Karpas-422 (cell line): ENCODE results near the gene TRMT61A. TPM values are rescaled to one million over a fixed set of nuclear protein-coding genes. Genes with fewer than 3 reads are reported as not detected.

ENCODE experiments used
- DNase-seq: peaks from one replicate; pipeline ENCODE4 v3.0.0-alpha.2; 2015
- H2AFZ ChIP-seq: fragments of 200-600 bp; sonication (generic); 2 replicates; pipeline ENCODE4 v1.6.1; 2014; ENCODE audit warnings: antibody characterized with exemption, low read length, mixed read lengths
- H3K27ac ChIP-seq: fragments of 200-600 bp; sonication (generic); 2 replicates; pipeline ENCODE4 v1.5.1; 2014; ENCODE audit warnings: mild to moderate bottlenecking, low read length, moderate library complexity
- H3K27me3 ChIP-seq: fragments of 200-600 bp; sonication (generic); 2 replicates; pipeline ENCODE4 v1.6.1; 2014; ENCODE audit warnings: low read length, mixed read lengths
- H3K36me3 ChIP-seq: fragments of 200-600 bp; sonication (generic); 2 replicates; pipeline ENCODE4 v1.6.1; 2014; ENCODE audit warnings: low read length, mixed read lengths; ENCODE audit not compliant: insufficient read depth
- H3K4me1 ChIP-seq: fragments of 200-600 bp; sonication (generic); 2 replicates; pipeline ENCODE4 v1.6.1; 2014; ENCODE audit warnings: mild to moderate bottlenecking, low read length, mixed read lengths
- H3K4me2 ChIP-seq: fragments of 200-600 bp; sonication (generic); 2 replicates; pipeline ENCODE4 v1.6.1; 2014; ENCODE audit warnings: low read length, low read depth, mild to moderate bottlenecking; ENCODE audit not compliant: poor library complexity, severe bottlenecking
- H3K4me3 ChIP-seq: fragments of 200-600 bp; sonication (generic); 2 replicates; pipeline ENCODE4 v1.5.1; 2014; ENCODE audit warnings: mild to moderate bottlenecking, antibody characterized with exemption, low read length, mixed read lengths
- H3K79me2 ChIP-seq: fragments of 200-600 bp; sonication (generic); 2 replicates; pipeline ENCODE4 v1.6.1; 2014; ENCODE audit warnings: mild to moderate bottlenecking, low read length, mixed read lengths
- H3K9ac ChIP-seq: fragments of 200-600 bp; sonication (generic); 2 replicates; pipeline ENCODE4 v1.6.0; 2014; ENCODE audit warnings: low read length
- H3K9me2 ChIP-seq: fragments of 200-600 bp; sonication (generic), shearing (Covaris generic); replicated peaks from 2 replicates; pipeline ENCODE4 v1.6.0; 2014; ENCODE audit warnings: mild to moderate bottlenecking, low read length, moderate library complexity; ENCODE audit not compliant: insufficient read depth
- H3K9me3 ChIP-seq: fragments of 300-700, 200-600 bp; sonication (generic); 2 replicates; pipeline ENCODE4 v1.6.1; 2014; ENCODE audit warnings: low read length, mixed read lengths
- H4K20me1 ChIP-seq: fragments of 200-600 bp; sonication (generic); 2 replicates; pipeline ENCODE4 v1.6.1; 2014; ENCODE audit warnings: mild to moderate bottlenecking, antibody characterized with exemption, low read length, low read depth; ENCODE audit not compliant: insufficient read depth
- total RNA-seq: library from RNA; depleted of rRNA; stranded (reverse); fragments of >200 nt; shearing (Covaris generic); gene quantifications from 2 replicates; pipeline ENCODE4 v1.2.3, GENCODE V29; 2014; ENCODE audit warnings: low replicate concordance

Gene TRMT61A
- total RNA-seq, 1 experiment from 2014 or later = 8.0 TPM

- Histone ChIP-seq H3K9me3 (no peaks in the 10 kb centered on the region), H3K79me2 (peaks cover 77% of the 10 kb centered on the region), H3K9me2 (no peaks in the 10 kb centered on the region), H3K36me3 (peaks cover 7% of the 10 kb centered on the region; the same call in 1 of the 2 replicates), H4K20me1 (0 out of 2 replicates have a peak, but pooled peaks cover 8% of the 10 kb centered on the region), H3K27me3 (no peaks in the 10 kb centered on the region), H3K4me3 (no peak overlapping the region), H3K9ac (no peak overlapping the region), H2AFZ (no peak overlapping the region), H3K4me2 (no peak overlapping the region), H3K4me1 (peaks cover 19% of the 10 kb centered on the region), H3K27ac (no peak overlapping the region)
- no peak for DNase-seq
Observed at GRCh38 chr14:103568952-103569351, 40.0 kb downstream of the TRMT61A start.

- Histone ChIP-seq H3K27ac (no peak overlapping the region), H2AFZ (no peak overlapping the region), H3K4me2 (no peak overlapping the region), H3K9me2 (no peaks in the 10 kb centered on the region), H3K4me3 (no peak overlapping the region), H3K27me3 (no peaks in the 10 kb centered on the region), H3K79me2 (peaks cover 76% of the 10 kb centered on the region), H3K4me1 (peaks cover 14% of the 10 kb centered on the region), H3K9me3 (no peaks in the 10 kb centered on the region), H4K20me1 (0 out of 2 replicates have a peak, but pooled peaks cover 8% of the 10 kb centered on the region), H3K9ac (no peak overlapping the region), H3K36me3 (peaks cover 10% of the 10 kb centered on the region; the same call in 1 of the 2 replicates)
- no peak for DNase-seq
Observed at GRCh38 chr14:103569408-103569807, 40.4 kb downstream of the TRMT61A start.

- Histone ChIP-seq H3K9ac (no peak overlapping the region), H3K36me3 (peaks cover 16% of the 10 kb centered on the region), H3K4me2 (no peak overlapping the region), H4K20me1 (0 out of 2 replicates have a peak, but pooled peaks cover 5% of the 10 kb centered on the region), H3K27me3 (no peaks in the 10 kb centered on the region), H2AFZ (no peak overlapping the region), H3K9me3 (no peaks in the 10 kb centered on the region), H3K27ac (no peak overlapping the region), H3K9me2 (no peaks in the 10 kb centered on the region), H3K4me1 (peaks cover 4% of the 10 kb centered on the region; the same call in 1 of the 2 replicates), H3K79me2 (peaks cover 44% of the 10 kb centered on the region), H3K4me3 (no peak overlapping the region)
- no peak for DNase-seq
Observed at GRCh38 chr14:103574104-103574503, 45.1 kb downstream of the TRMT61A start.

- Histone ChIP-seq H3K79me2 (peaks cover 37% of the 10 kb centered on the region), H4K20me1 (no peaks in the 10 kb centered on the region), H3K36me3 (peaks cover 16% of the 10 kb centered on the region), H3K4me3 (no peak overlapping the region), H3K9me3 (no peaks in the 10 kb centered on the region), H3K4me2 (no peak overlapping the region), H3K27ac (no peak overlapping the region), H3K4me1 (peaks cover 4% of the 10 kb centered on the region; the same call in 1 of the 2 replicates), H3K27me3 (no peaks in the 10 kb centered on the region), H2AFZ (no peak overlapping the region), H3K9ac (no peak overlapping the region), H3K9me2 (no peaks in the 10 kb centered on the region)
- DNase-seq = no peak
Observed at GRCh38 chr14:103574707-103575285, 45.8 kb downstream of the TRMT61A start.

- H3K27me3 ChIP-seq = no peaks in the 10 kb centered on the region
- no peak overlapping the region for H3K4me3 ChIP-seq
- H3K4me2 ChIP-seq = no peak overlapping the region
- H3K4me1 ChIP-seq = no peaks in the 10 kb centered on the region
- H3K27ac ChIP-seq = no peak overlapping the region
- no peak overlapping the region for H3K9ac ChIP-seq
- no peak overlapping the region for H2AFZ ChIP-seq
- DNase-seq = no peak
- no peaks in the 10 kb centered on the region for H3K9me2 ChIP-seq
- no peaks in the 10 kb centered on the region for H4K20me1 ChIP-seq
- peaks cover 20% of the 10 kb centered on the region for H3K36me3 ChIP-seq
- no peaks in the 10 kb centered on the region for H3K9me3 ChIP-seq
- peaks cover 24% of the 10 kb centered on the region for H3K79me2 ChIP-seq
Observed at GRCh38 chr14:103576371-103577024, 47.5 kb downstream of the TRMT61A start.

GRCh38 chr14:103578401-103579075, 49.5 kb downstream of the TRMT61A start:
- peaks cover 15% of the 10 kb centered on the region; the same call in 1 of the 2 replicates for H3K79me2 ChIP-seq
- no peak overlapping the region for H3K9ac ChIP-seq
- no peaks in the 10 kb centered on the region for H3K9me2 ChIP-seq
- H3K4me2 ChIP-seq = no peak overlapping the region
- H3K27ac ChIP-seq = no peak overlapping the region
- H3K9me3 ChIP-seq = no peaks in the 10 kb centered on the region
- peaks cover 19% of the 10 kb centered on the region; the same call in 1 of the 2 replicates for H3K36me3 ChIP-seq
- H3K27me3 ChIP-seq = no peaks in the 10 kb centered on the region
- no peak overlapping the region for H3K4me3 ChIP-seq
- H2AFZ ChIP-seq = no peak overlapping the region
- no peaks in the 10 kb centered on the region for H4K20me1 ChIP-seq
- no peaks in the 10 kb centered on the region for H3K4me1 ChIP-seq
- no peak for DNase-seq

- H3K9me3 ChIP-seq = no peaks in the 10 kb centered on the region
- DNase-seq = no peak
- no peak overlapping the region for H3K4me2 ChIP-seq
- 0 out of 2 replicates have a peak, but pooled peaks cover 6% of the 10 kb centered on the region for H3K79me2 ChIP-seq
- H2AFZ ChIP-seq = no peak overlapping the region
- H3K9me2 ChIP-seq = no peaks in the 10 kb centered on the region
- no peaks in the 10 kb centered on the region for H4K20me1 ChIP-seq
- 0 out of 2 replicates have a peak, but pooled peaks cover 7% of the 10 kb centered on the region for H3K36me3 ChIP-seq
- H3K9ac ChIP-seq = no peak overlapping the region
- H3K27ac ChIP-seq = no peak overlapping the region
- no peaks in the 10 kb centered on the region for H3K27me3 ChIP-seq
- H3K4me3 ChIP-seq = no peak overlapping the region
- H3K4me1 ChIP-seq = no peaks in the 10 kb centered on the region
Observed at GRCh38 chr14:103581206-103581605, 52.2 kb downstream of the TRMT61A start.
